ENCODE data around the gene CLEC2L.

CLEC2L gene

GRCh38 chr7:139523199-139523941 lies at the start of gene CLEC2L:
Gene CLEC2L, plus strand, starts transcription at chr7:139523685. Its CDS starts 243 bp downstream, at chr7:139523928.
- peak; percentile 10 for DNase-seq

- no peak for DNase-seq
Measured at GRCh38 chr7:139476139-139476538, 47.3 kb upstream of the CLEC2L start.

- DNase-seq = no peak
Measured at GRCh38 chr7:139476891-139477290, 46.6 kb upstream of the CLEC2L start.

GRCh38 chr7:139479620-139480019 lies 43.9 kb upstream of the CLEC2L start:
- DNase-seq = peak; percentile 81

- no peak for DNase-seq
Measured at GRCh38 chr7:139481364-139481763, 42.1 kb upstream of the CLEC2L start.

GRCh38 chr7:139482122-139482521 lies 41.4 kb upstream of the CLEC2L start:
- no peak for DNase-seq

- no peak for DNase-seq
Measured at GRCh38 chr7:139482662-139483466, 40.6 kb upstream of the CLEC2L start.

- DNase-seq = no peak
Measured at GRCh38 chr7:139487366-139488080, 36.0 kb upstream of the CLEC2L start.

GRCh38 chr7:139488810-139489209 lies 34.7 kb upstream of the CLEC2L start:
- no peak for DNase-seq

- no peak for DNase-seq
Measured at GRCh38 chr7:139490130-139490529, 33.4 kb upstream of the CLEC2L start.

GRCh38 chr7:139492293-139492692 lies 31.2 kb upstream of the CLEC2L start:
- DNase-seq = no peak

GRCh38 chr7:139494835-139495579 lies 28.5 kb upstream of the CLEC2L start:
- DNase-seq = no peak

- no peak for DNase-seq
Measured at GRCh38 chr7:139495580-139496125, 27.8 kb upstream of the CLEC2L start.

GRCh38 chr7:139496528-139496927 lies 27.0 kb upstream of the CLEC2L start:
- no peak for DNase-seq

- no peak for DNase-seq
Measured at GRCh38 chr7:139500770-139501138, 22.7 kb upstream of the CLEC2L start.

GRCh38 chr7:139502226-139502625 lies 21.3 kb upstream of the CLEC2L start:
- DNase-seq = no peak

- no peak for DNase-seq
Measured at GRCh38 chr7:139505563-139505962, 17.9 kb upstream of the CLEC2L start.

GRCh38 chr7:139509535-139509934 lies 13.9 kb upstream of the CLEC2L start:
- no peak for DNase-seq

- no peak for DNase-seq
Measured at GRCh38 chr7:139511315-139511714, 12.2 kb upstream of the CLEC2L start.

- DNase-seq = no peak
Measured at GRCh38 chr7:139515266-139515665, 8.2 kb upstream of the CLEC2L start.

- DNase-seq = no peak
Measured at GRCh38 chr7:139521439-139521838, 2.0 kb upstream of the CLEC2L start.

GRCh38 chr7:139522830-139523198 lies 671 bp upstream of the CLEC2L start:
- DNase-seq = no peak
